Ishikawa (cell line): ENCODE measurements around the gene NPHP4.

Source experiments
- CEBPB ChIP-seq: IDR thresholded peaks from 2 replicates; pipeline ENCODE4 v1.6.1; 2012
- CREB1 ChIP-seq: IDR thresholded peaks from 2 replicates; pipeline ENCODE4 v1.6.1; 2012; ENCODE audit warnings: low read depth
- EGR1 ChIP-seq: IDR thresholded peaks from 2 replicates; pipeline ENCODE4 v1.6.1; 2012
- EP300 ChIP-seq: IDR thresholded peaks from 2 replicates; pipeline ENCODE4 v1.6.1; 2012; ENCODE audit warnings: borderline replicate concordance
- FOXM1 ChIP-seq: IDR thresholded peaks from 2 replicates; pipeline ENCODE4 v1.6.1; 2012; ENCODE audit warnings: low read depth, borderline replicate concordance
- MAX ChIP-seq: IDR thresholded peaks from 2 replicates; pipeline ENCODE4 v1.6.1; 2012
- NFIC ChIP-seq: IDR thresholded peaks from 2 replicates; pipeline ENCODE4 v1.6.1; 2012
- RAD21 ChIP-seq: IDR thresholded peaks from 2 replicates; pipeline ENCODE4 v1.6.1; 2012; ENCODE audit warnings: low read depth
- TAF1 ChIP-seq: IDR thresholded peaks from 2 replicates; pipeline ENCODE4 v1.6.1; 2012; ENCODE audit warnings: low read depth, mild to moderate bottlenecking
- TEAD4 ChIP-seq: IDR thresholded peaks from 2 replicates; pipeline ENCODE4 v1.6.1; 2012
- USF1 ChIP-seq: IDR thresholded peaks from 2 replicates; pipeline ENCODE4 v1.6.1; 2012
- YY1 ChIP-seq: IDR thresholded peaks from 2 replicates; pipeline ENCODE4 v1.6.1; 2012; ENCODE audit warnings: low read depth
- ZBTB7A ChIP-seq: IDR thresholded peaks from 2 replicates; pipeline ENCODE4 v1.6.1; 2012; ENCODE audit warnings: low read depth
- TF ChIP-seq, protein P1 (sequence below): IDR thresholded peaks from 2 replicates; pipeline ENCODE4 v1.6.1; 2012; ENCODE audit warnings: low read depth, mild to moderate bottlenecking

- TF ChIP-seq YY1 (no peak), EP300 (no peak), TAF1 (no peak), RAD21 (no peak), FOXM1 (no peak), EGR1 (no peak), USF1 (no peak), CREB1 (no peak), NFIC (no peak), CEBPB (no peak), TEAD4 (no peak), ZBTB7A (no peak), MAX (no peak)
- TF ChIP-seq, protein P1, sequence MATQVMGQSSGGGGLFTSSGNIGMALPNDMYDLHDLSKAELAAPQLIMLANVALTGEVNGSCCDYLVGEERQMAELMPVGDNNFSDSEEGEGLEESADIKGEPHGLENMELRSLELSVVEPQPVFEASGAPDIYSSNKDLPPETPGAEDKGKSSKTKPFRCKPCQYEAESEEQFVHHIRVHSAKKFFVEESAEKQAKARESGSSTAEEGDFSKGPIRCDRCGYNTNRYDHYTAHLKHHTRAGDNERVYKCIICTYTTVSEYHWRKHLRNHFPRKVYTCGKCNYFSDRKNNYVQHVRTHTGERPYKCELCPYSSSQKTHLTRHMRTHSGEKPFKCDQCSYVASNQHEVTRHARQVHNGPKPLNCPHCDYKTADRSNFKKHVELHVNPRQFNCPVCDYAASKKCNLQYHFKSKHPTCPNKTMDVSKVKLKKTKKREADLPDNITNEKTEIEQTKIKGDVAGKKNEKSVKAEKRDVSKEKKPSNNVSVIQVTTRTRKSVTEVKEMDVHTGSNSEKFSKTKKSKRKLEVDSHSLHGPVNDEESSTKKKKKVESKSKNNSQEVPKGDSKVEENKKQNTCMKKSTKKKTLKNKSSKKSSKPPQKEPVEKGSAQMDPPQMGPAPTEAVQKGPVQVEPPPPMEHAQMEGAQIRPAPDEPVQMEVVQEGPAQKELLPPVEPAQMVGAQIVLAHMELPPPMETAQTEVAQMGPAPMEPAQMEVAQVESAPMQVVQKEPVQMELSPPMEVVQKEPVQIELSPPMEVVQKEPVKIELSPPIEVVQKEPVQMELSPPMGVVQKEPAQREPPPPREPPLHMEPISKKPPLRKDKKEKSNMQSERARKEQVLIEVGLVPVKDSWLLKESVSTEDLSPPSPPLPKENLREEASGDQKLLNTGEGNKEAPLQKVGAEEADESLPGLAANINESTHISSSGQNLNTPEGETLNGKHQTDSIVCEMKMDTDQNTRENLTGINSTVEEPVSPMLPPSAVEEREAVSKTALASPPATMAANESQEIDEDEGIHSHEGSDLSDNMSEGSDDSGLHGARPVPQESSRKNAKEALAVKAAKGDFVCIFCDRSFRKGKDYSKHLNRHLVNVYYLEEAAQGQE, result no peak
These were observed 51.4 kb downstream of the NPHP4 start for GRCh38 chr1:5940723-5941407.
